Stomach smooth muscle (tissue), 2 donors: ENCODE measurements around the gene RENBP.

Source experiments
- H3K27ac ChIP-seq: one replicate; pipeline ENCODE4 v1.7.0; 2013; ENCODE audit warnings: mild to moderate bottlenecking, low read length, inconsistent platforms
- H3K27me3 ChIP-seq, 2 donors: one replicate each; pipeline ENCODE4 v1.7.0; 2013; ENCODE audit warnings: low read length in 2 of 2; ENCODE audit not compliant: insufficient read depth in 2 of 2, control insufficient read depth in 1 of 2
- H3K36me3 ChIP-seq, 2 donors: one replicate each; pipeline ENCODE4 v1.7.0; 2013; ENCODE audit warnings: low read length in 2 of 2; ENCODE audit not compliant: control insufficient read depth in 2 of 2, insufficient read depth in 2 of 2
- H3K4me1 ChIP-seq: one replicate; pipeline ENCODE4 v1.7.0; 2013; ENCODE audit warnings: low read length; ENCODE audit not compliant: control insufficient read depth, insufficient read depth
- H3K4me3 ChIP-seq, 2 donors: one replicate each; pipeline ENCODE4 v1.7.0; 2013; ENCODE audit warnings: low read length in 2 of 2
- H3K9ac ChIP-seq, 2 donors: one replicate each; pipeline ENCODE4 v1.7.0; 2013; ENCODE audit warnings: low read length in 2 of 2, mild to moderate bottlenecking in 1 of 2
- H3K9me3 ChIP-seq, 2 donors: one replicate each; pipeline ENCODE4 v1.7.0; 2013; ENCODE audit warnings: low read length in 2 of 2; ENCODE audit not compliant: control insufficient read depth in 2 of 2
- donor health status: healthy.
- donor health status: Pancreatic carcinoma.

The RENBP gene

GRCh38 chrX:153941336-153942252, 2.8 kb downstream of the RENBP start:
- Histone ChIP-seq H3K27ac (no peak overlapping the region), H3K4me3 (peak overlapping the region in 1 of 2 donors; percentile 22), H3K9ac (no peak overlapping the region), H3K4me1 (peaks cover 16% of the 10 kb centered on the region), H3K9me3 (no peaks in the 10 kb centered on the region), H3K27me3 (peaks cover 0 to 7% of the 10 kb centered on the region in 2 donors), H3K36me3 (no peaks in the 10 kb centered on the region)

GRCh38 chrX:153939573-153939972, 4.9 kb downstream of the RENBP start:
- Histone ChIP-seq H3K9ac (no peak overlapping the region), H3K27ac (no peak overlapping the region), H3K36me3 (no peaks in the 10 kb centered on the region), H3K27me3 (peaks cover 0 to 3% of the 10 kb centered on the region in 2 donors), H3K9me3 (no peaks in the 10 kb centered on the region), H3K4me1 (peaks cover 17% of the 10 kb centered on the region), H3K4me3 (no peak overlapping the region)

GRCh38 chrX:153938226-153938786, 6.1 kb downstream of the RENBP start:
- H3K27me3 ChIP-seq: peaks cover 0 to 2% of the 10 kb centered on the region in 2 donors

GRCh38 chrX:153937056-153937455, 7.4 kb downstream of the RENBP start:
- H3K4me1 ChIP-seq: peaks cover 14% of the 10 kb centered on the region
- no peak overlapping the region for H3K4me3 ChIP-seq
- H3K9ac ChIP-seq: no peak overlapping the region
- H3K36me3 ChIP-seq: peaks cover 0 to 5% of the 10 kb centered on the region in 2 donors
- H3K27ac ChIP-seq: no peak overlapping the region
- H3K9me3 ChIP-seq: no peaks in the 10 kb centered on the region
- H3K27me3 ChIP-seq: peaks cover 0 to 2% of the 10 kb centered on the region in 2 donors

More at GRCh38 chrX:153938226-153938786, 6.1 kb downstream of the RENBP start:
- H3K4me3 ChIP-seq: no peak overlapping the region
- H3K9me3 ChIP-seq: no peaks in the 10 kb centered on the region
- no peak overlapping the region for H3K27ac ChIP-seq
- no peak overlapping the region for H3K9ac ChIP-seq
- H3K4me1 ChIP-seq: peaks cover 14% of the 10 kb centered on the region
- no peaks in the 10 kb centered on the region for H3K36me3 ChIP-seq

- no peak overlapping the region for H3K27ac ChIP-seq
- peak overlapping the region in 1 of 2 donors; percentile 29 for H3K9ac ChIP-seq
- peaks cover 12% of the 10 kb centered on the region for H3K4me1 ChIP-seq
- no peaks in the 10 kb centered on the region for H3K9me3 ChIP-seq
- peaks cover 0 to 4% of the 10 kb centered on the region in 2 donors for H3K27me3 ChIP-seq
- peak overlapping the region in 1 of 2 donors; percentile 66 for H3K4me3 ChIP-seq
- peaks cover 7 to 10% of the 10 kb centered on the region in 2 donors for H3K36me3 ChIP-seq
Observed at GRCh38 chrX:153935326-153935851, 9.1 kb downstream of the RENBP start.

- Histone ChIP-seq H3K27me3 (peaks cover 0 to 4% of the 10 kb centered on the region in 2 donors), H3K36me3 (peaks cover 7 to 10% of the 10 kb centered on the region in 2 donors), H3K27ac (peak within 1 kb of the TSS; percentile 11), H3K9ac (peak within 1 kb of the TSS; percentile 57 to 64), H3K4me3 (peak within 1 kb of the TSS; percentile 73 to 78), H3K9me3 (no peaks in the 10 kb centered on the region), H3K4me1 (peaks cover 12% of the 10 kb centered on the region)
Observed at GRCh38 chrX:153934762-153935325, 9.6 kb downstream of the RENBP start, which contains the start of gene NAA10. TSS of gene NAA10 (minus strand) at chrX:153935037. CDS start at chrX:153934904, 133 bp downstream.

- H3K4me1 ChIP-seq: peaks cover 17% of the 10 kb centered on the region
- H3K27me3 ChIP-seq: peaks cover 0 to 2% of the 10 kb centered on the region in 2 donors
- peak overlapping the region; percentile 11 for H3K27ac ChIP-seq
- peak overlapping the region; percentile 73 to 78 for H3K4me3 ChIP-seq
- peaks cover 10% of the 10 kb centered on the region in 2 donors for H3K36me3 ChIP-seq
- H3K9ac ChIP-seq: peak overlapping the region; percentile 57 to 64
- no peaks in the 10 kb centered on the region for H3K9me3 ChIP-seq
Observed at GRCh38 chrX:153934148-153934761, 10.2 kb downstream of the RENBP start.

- peak overlapping the region; percentile 73 to 78 for H3K4me3 ChIP-seq
- H3K9me3 ChIP-seq: no peaks in the 10 kb centered on the region
- peaks cover 0 to 2% of the 10 kb centered on the region in 2 donors for H3K27me3 ChIP-seq
- H3K27ac ChIP-seq: peak overlapping the region; percentile 11
- peak overlapping the region in 1 of 2 donors; percentile 57 for H3K9ac ChIP-seq
- peaks cover 10% of the 10 kb centered on the region in 2 donors for H3K36me3 ChIP-seq
- peaks cover 18% of the 10 kb centered on the region for H3K4me1 ChIP-seq
Observed at GRCh38 chrX:153933748-153934147, 10.7 kb downstream of the RENBP start.

GRCh38 chrX:153932220-153932915, 12.1 kb downstream of the RENBP start:
- H3K4me1 ChIP-seq: peaks cover 26% of the 10 kb centered on the region
- H3K27ac ChIP-seq: no peak overlapping the region
- H3K27me3 ChIP-seq: peaks cover 0 to 2% of the 10 kb centered on the region in 2 donors
- H3K9me3 ChIP-seq: no peaks in the 10 kb centered on the region
- H3K9ac ChIP-seq: no peak overlapping the region
- H3K36me3 ChIP-seq: peaks cover 10% of the 10 kb centered on the region in 2 donors
- H3K4me3 ChIP-seq: no peak overlapping the region
